Suppressor macrophage treated with lipopolysaccharide for 1 hour (primary cell): Measurements from ENCODE around the gene SOCS3.
A peak's percentile ranks its signal among the peaks of the same experiment; 100 is the strongest.
"Not testable (repeated sequence)": the region's sequence is repeated elsewhere in the genome, so short reads cannot be mapped to it uniquely, and the experiment has no call there.

Experiments used
- DNase-seq, 3 donors: peaks; one replicate each; pipeline ENCODE4 v3.0.0-alpha.2; 2020 to 2022

The SOCS3 gene

GRCh38 chr17:78347453-78347852 lies 12.4 kb downstream of the SOCS3 start:
- DNase-seq, result no peak

GRCh38 chr17:78346605-78347250 lies 13.1 kb downstream of the SOCS3 start:
- DNase-seq, result no peak

GRCh38 chr17:78345791-78346494 lies 13.9 kb downstream of the SOCS3 start:
- DNase-seq, result no peak

- no peak for DNase-seq
Measured at GRCh38 chr17:78345172-78345571, 14.7 kb downstream of the SOCS3 start.

GRCh38 chr17:78344666-78345065 lies 15.2 kb downstream of the SOCS3 start:
- DNase-seq, result no peak

GRCh38 chr17:78343543-78344201 lies 16.2 kb downstream of the SOCS3 start:
- DNase-seq, result peak; percentile 59 to 70 (median 62)

GRCh38 chr17:78343187-78343542 lies 16.7 kb downstream of the SOCS3 start:
- DNase-seq, result peak in 2 of 3 donors; percentile 72 to 74

- peak; percentile 59 to 73 (median 66) for DNase-seq
Measured at GRCh38 chr17:78342449-78343186, 17.3 kb downstream of the SOCS3 start.

GRCh38 chr17:78341559-78342448 lies 18.1 kb downstream of the SOCS3 start:
- DNase-seq, result peak; percentile 75 to 91 (median 78)

- DNase-seq, result no peak
Measured at GRCh38 chr17:78340183-78340955, 19.5 kb downstream of the SOCS3 start.

- peak; percentile 46 to 64 (median 56) for DNase-seq
Measured at GRCh38 chr17:78338486-78339259, 21.2 kb downstream of the SOCS3 start.

- DNase-seq, result peak; percentile 98 to 100 (median 99)
Measured at GRCh38 chr17:78337244-78338109, 22.4 kb downstream of the SOCS3 start.

GRCh38 chr17:78335209-78335608 lies 24.7 kb downstream of the SOCS3 start:
- DNase-seq, result no peak

- no peak for DNase-seq
Measured at GRCh38 chr17:78332991-78333390, 26.9 kb downstream of the SOCS3 start.

GRCh38 chr17:78331355-78331754 lies 28.5 kb downstream of the SOCS3 start:
- not testable (repeated sequence) for DNase-seq

- DNase-seq, result no peak
Measured at GRCh38 chr17:78330570-78331224, 29.2 kb downstream of the SOCS3 start.

- DNase-seq, result peak; percentile 91 to 94 (median 92)
Measured at GRCh38 chr17:78329263-78330059, 30.4 kb downstream of the SOCS3 start.

- no peak for DNase-seq
Measured at GRCh38 chr17:78327880-78328279, 32.0 kb downstream of the SOCS3 start.
